GM15510 (cell line): ENCODE measurements around the gene TEAD4.

Source experiments
- POLR2A ChIP-seq: IDR thresholded peaks from 3 replicates; pipeline ENCODE4 v1.6.1; 2011; ENCODE audit warnings: borderline replicate concordance; ENCODE audit not compliant: insufficient read length; ENCODE audit errors: extremely low read depth

The TEAD4 gene

DNA sequence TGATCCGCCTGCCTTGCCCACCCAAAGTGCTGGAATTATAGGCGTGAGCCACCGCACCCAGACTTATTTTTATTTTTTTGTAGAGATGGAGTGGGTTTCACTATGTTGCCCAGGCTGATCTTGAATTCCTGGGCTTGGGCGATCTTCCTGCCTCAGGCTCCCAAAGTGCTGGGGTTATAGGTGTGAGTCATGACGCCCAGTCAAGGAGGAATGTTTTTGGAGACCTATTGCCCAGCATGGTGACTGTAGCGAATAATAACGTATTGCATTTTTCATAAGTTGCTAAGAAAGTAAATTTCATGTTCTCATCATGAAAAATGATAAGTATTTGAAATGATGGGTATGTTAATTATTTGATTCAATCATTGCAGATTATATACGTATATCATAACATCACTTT, 46.5 kb downstream of the TEAD4 start:
- TF ChIP-seq POLR2A = no peak

DNA sequence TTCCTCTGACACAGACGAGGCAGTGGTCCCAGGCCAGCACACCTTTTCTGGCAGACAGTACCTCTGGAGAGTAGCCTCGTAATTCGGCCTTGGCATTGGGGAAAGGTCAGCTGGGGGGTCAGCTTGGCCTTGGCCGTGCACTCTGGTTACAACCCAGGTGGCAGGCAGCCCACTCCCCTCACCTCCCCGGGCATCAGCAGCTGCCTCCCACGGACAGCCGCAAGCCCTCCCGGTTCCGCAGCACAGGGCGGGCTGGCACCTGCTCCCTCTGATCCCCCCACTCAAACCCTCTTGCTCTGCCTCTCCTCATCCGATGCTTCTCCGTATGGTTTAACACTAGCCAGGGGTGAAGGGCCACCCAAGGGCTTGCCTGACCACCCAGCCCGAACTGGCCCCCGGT, 50.6 kb downstream of the TEAD4 start:
- no peak for TF ChIP-seq POLR2A

DNA sequence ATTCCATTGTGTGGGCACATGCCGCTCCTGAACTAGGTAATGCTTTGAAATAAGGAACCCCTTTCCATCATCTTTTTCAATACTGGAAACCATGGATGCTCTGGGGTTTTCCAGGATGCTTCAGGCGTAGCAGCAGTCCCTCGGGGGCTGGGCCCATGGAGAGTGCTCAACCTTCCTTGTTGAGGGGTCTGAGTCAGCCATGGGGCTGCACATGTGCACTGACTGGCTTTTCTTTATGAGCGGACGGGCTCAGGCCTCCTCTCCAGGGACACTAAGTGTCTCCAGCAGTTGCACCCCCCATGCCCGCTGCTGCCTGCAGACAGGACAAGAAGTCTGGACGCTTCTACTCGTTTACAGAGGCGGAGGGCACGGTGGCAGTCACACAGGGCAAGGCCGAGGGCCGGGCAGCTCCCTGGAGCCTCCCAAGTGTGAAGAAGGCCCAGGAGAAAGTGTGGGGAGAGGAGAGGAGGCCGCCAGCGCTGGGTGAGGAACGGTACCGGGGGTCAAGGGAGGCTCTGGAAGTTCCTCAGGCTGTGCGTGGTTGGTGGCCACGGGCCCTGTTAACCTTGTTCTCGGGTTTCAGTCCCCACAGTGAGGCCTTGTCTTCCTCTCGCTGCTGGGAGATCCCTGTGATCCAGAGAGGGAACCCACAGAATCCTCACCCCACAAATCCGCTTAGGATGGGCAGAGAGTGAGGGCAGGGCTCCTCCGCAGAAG, 51.2 kb downstream of the TEAD4 start:
- TF ChIP-seq POLR2A = no peak

DNA sequence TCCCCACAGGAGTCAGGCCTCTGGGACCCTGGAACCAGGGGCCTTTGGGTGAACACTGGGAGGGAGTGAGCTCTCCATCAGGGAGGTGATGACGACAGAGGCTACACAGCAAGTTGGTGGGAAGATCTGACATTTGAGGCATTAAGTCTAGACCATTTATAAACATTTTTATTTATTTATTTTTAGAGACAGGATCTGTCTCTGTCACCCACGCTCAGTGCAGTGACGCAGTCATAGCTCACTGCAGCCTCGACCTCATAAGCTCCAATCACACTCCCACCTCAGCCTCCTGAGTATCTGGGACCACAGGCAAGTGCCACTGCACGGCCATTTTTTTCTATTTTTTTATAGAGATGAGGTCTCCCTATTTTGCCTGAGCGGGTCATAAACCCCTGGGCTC, 53.6 kb downstream of the TEAD4 start:
- TF ChIP-seq POLR2A = no peak

DNA sequence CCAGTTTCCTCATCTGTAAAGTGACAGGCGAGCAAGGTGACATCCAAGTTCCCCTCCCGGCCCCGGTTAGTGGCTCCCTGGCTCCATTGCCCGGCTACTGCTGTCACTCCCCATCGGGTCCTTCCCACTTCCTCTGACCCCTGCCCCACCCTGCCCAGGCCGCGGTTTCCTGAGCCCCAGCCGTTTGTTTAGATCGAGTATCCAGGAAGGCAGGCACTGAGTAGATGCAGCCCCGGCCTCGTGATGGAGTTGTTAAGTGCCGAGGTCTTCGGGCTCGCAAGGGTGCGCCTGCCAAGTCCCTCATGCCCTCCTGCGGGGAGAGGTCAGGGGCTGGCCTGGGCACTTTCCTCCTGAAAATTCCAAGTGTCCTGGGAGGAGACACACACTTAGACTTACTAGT, 55.4 kb downstream of the TEAD4 start:
- TF ChIP-seq POLR2A = no peak

DNA sequence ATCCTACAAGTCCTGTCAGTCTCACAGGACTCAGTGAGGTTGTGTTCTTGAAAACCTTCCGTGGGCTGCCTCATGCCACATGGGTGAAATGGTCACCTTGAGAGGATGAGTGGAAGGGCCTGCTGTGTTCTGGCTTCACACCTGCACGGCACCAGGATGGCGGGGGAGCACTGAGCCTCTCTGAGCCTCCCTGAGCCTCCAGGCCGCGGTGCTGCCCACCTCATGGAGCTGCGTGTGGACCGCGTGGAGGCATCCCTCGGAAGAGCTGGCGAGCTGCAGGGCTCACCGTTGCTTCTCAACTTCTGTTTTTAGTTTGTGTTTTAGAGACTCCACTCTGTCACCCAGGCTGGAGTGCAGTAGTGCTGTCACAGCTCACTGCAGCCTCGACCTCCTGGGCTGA, 56.2 kb downstream of the TEAD4 start:
- no peak for TF ChIP-seq POLR2A

DNA sequence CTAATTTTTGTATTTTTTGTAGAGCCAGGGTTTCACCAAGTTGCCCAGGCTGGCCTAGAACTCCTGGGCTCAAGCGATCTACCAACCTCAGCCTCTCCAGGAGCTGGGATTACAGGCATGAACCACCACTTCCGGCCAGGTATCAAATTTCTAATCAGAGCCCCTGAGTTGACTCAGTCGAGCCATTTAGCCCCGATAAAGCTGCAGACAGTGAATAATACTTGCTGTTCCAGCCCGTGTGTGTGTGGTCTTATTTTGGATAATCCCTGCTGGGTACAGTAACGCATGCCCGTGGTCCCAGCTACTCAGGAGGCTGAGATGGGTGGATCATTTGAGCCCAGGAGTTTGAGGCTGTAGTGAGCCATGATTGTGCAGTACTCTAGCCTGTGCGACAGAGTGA, 57.0 kb downstream of the TEAD4 start:
- TF ChIP-seq POLR2A = no peak

DNA sequence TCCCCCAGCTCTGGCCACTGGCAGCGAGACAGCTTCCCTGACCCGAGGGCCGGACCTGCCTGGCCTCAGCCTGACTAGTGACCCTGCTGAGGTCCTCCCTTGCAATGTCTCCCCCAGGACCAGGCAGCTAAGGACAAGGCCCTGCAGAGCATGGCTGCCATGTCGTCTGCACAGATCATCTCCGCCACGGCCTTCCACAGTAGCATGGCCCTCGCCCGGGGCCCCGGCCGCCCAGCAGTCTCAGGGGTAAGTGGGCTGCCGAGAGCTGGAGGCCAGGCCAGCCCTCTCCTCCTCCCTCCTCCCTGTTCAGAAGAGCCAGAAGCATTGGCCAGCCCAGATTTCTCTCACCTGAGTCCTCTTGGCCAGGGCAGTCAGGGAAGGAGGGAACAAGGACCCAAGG, 58.1 kb downstream of the TEAD4 start:
- no peak for TF ChIP-seq POLR2A

DNA sequence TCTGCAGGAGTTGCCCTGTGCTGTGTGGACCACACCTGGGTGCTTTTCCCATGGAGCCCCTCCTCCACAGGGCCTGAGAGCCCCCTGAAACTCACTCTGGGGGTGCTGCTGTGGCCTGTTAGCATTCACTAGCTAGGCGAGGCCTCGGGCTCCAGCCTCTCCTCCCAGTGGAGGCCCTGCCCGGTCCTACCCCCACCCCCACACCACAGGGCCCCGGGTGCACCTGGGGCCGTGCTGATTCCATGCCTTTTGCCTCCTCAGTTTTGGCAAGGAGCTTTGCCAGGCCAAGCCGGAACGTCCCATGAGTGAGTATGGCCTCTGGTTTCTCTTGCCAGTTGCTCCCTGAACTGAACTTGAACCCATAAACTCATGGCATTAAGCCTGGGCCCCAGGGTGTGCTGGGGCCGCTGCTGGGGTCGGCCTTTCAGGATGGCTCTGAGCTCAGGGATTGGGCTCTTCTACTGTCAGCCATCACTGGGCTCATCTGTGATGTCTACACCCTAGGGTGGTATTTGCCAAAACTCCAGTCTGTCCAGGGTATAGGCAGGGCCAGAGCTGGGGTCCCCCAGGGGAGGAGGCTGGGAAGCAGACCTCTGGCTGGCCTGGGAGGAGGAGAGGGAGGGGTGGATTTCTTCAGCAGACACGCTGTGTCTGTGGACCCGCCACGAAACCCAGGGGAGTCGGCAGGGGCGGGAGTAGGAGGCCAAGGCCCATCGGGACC, 59.2 kb downstream of the TEAD4 start:
- no peak for TF ChIP-seq POLR2A

DNA sequence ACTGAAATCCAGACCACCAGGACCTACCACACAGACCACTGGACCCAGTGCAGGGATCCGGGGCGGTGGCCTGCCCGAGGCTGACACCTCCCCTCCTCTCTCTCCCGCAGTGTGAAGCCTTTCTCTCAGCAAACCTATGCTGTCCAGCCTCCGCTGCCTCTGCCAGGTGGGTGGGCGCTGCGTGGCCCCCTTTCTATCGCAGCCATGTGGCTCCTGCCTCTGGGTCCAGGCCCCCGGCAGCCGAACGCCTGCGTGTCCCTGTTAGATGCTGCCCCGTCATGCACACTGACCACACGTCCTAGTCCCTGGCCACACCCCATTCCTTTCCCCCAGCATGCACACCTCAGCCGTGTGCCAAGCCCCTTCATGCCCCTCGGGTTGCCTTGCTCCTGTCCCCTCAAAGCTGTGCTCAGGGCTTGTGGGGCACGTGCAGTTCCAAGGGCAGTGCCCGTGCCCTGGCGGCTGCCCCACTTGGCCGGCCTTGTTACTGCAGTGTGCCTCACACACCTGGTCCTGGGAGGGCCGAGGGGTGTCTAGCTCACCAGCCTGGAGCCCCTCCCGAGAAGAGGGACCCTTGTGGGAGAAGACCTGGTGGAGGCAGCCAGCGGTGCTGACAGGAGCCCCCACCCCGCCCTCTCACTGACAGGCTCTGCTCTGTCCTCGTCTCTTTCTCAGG, 59.9 kb downstream of the TEAD4 start:
- no peak for TF ChIP-seq POLR2A

DNA sequence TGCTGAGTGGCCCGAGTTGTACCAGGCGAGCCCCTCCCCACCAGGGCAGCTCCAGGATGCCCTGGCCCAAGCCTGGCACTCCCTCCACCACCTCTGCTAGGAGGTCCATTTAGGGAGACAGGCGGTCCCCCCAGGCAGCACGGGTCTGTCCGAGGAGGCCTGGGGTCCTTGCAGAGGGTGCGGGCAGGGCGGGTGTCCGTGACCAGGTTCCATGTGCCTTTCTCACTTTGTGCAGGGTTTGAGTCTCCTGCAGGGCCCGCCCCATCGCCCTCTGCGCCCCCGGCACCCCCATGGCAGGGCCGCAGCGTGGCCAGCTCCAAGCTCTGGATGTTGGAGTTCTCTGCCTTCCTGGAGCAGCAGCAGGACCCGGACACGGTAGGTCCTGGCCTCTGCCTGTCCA, 61.2 kb downstream of the TEAD4 start:
- TF ChIP-seq POLR2A = no peak

DNA sequence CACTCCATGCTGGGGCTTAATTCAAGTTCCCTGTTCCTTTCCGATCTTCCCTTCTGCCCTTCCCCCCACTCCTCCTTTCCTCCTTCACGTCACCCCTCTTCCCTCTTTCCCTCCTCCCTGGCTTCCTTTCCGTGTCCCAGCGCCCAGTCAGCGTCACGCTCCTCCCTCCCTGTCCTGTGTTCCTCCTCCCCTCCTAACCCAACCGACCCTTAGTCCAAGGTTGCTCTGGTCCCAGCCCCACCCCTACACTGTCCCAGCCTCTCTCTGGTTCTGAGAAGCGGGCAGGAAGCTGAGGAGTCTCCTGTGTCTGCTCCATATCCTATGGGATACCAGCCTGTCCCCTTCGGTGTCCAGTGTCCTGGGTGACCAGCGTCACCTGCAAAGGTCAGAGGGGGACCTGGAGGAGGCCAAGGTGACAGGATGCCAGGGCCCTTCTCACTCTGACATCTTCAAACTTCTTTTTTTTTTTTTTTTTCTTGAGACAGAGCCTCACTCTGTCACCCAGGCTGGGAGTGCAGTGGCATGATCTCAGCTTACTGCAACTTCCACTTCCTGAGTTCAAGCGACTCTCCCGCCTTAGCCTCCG, 61.7 kb downstream of the TEAD4 start:
- no peak for TF ChIP-seq POLR2A

DNA sequence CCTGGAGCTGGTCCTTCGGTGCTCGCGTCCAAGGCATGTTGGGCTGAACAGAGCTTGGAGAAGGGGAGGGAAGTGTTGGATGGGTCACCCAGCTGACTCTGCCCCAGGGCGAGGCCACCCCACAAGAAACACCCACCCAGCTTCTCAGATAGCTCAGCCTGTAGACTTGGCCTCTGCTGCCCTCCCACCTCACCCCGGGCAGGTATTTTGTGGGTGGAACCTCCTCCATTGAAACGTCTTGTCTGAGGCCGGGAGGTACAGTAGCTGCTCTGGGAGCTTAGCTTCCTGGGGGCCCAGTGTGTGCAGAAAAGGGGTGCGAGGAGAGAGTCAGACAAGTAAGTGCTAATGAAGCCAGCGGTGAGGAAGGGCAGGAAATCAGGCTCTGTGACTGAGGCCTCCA, 63.2 kb downstream of the TEAD4 start:
- no peak for TF ChIP-seq POLR2A

DNA sequence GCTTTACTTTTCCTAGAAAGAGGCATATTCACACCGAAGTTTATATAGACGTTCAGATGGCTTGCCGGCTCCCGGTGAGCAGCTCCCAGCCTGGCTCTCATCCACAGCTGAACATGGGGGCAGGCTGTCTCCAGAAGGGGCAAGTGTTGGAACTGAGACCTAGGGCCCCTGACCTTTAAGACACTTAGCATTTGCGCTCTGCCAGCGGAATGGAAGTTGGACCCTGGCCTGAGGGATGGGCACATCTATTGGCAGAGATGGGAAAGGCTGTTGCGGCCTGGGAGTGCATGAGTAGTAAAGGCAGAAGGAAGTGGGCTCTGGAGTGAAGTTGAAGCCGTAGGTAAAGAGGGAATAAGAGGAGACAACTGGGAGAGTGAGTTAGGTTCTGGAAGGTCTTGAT, 63.8 kb downstream of the TEAD4 start:
- TF ChIP-seq POLR2A = no peak

DNA sequence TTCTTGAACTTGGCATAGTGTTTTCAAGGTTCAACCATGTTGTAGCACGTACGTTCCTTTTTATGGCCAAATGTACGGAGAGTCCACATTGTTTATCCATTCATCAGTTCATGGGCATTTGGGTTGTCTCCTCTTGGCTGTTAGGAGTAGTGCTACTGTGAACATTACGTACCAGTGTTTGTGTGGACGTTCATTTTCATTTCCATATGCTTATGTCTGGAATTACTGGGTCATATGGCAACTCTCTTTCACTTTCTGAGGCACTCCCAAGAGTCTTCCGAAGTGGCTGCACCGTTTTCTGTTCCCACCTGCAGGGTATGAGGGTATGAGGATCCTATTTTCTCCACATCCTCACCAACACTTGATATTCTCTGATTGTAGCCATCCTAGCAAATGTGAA, 68.9 kb downstream of the TEAD4 start:
- no peak for TF ChIP-seq POLR2A

DNA sequence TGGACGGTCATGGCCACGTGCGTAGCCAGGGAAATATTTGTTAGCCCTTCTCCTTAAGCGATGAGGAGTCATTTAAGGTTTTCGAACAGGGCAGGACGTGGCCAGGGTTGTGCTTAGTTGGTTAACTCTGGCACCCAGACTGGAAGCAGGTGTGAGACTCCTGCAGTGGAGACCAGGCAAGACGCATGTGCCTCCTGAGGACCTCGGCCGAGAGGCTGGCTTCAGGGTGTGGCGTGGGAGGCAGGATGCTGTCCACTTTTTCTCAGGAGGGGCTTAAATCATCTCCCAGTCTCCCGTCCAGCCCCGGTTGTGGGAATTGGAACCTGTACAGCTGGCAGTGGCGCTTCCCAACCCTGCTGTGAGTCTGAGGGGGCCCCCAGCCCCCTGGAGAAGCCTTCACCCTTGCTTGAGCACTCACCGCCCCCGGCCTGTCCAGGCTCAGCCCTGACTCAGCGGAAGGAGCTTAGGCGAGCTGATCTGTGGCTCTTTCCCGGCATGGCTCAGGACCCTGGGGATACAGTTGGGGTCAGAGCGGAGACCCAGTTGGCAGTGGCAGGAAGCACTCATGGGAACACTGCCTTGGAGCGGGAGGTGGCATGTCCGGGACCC, 71.7 kb downstream of the TEAD4 start:
- no peak for TF ChIP-seq POLR2A

DNA sequence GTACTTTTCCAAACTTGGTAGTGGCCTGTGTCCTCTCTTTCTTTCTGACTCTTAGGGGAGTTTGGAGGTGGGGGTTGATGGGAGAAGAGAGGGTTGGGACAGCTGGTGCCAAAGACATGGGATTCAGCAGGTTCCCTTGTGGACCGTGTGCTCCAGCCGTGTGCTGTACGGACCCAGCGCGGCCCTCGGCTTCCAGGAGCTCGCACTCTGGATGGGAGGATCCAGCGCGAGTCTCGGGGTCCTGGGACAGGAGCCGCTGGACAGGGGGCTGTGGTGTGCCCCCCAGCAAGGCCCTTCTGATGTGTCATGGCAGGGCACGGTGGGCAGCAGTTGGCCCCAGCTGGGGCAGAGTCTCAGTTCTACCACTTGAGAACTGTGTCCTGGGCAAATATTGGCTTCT, 73.0 kb downstream of the TEAD4 start:
- TF ChIP-seq POLR2A = no peak
